Astrocyte (in vitro differentiated cells and primary cell): ENCODE data around the gene FAM241B. TPM values are rescaled to one million over a fixed set of nuclear protein-coding genes. Genes with fewer than 3 reads are reported as not detected.

ENCODE experiments used
- DNase-seq: peaks from one replicate; pipeline ENCODE4 v3.0.0-alpha.2; 2010; ENCODE audit warnings: low read depth
- FAIRE-seq: peaks from 2 replicates; lab custom pipeline; 2011; peaks lifted over from hg19 to GRCh38; lab: Jason Lieb, UNC
- H2AFZ ChIP-seq: 2 replicates; pipeline ENCODE4 v1.6.0; 2012; ENCODE audit warnings: low read depth, low read length, inconsistent platforms
- H3K27ac ChIP-seq: 2 replicates; pipeline ENCODE4 v1.5.1; 2011; ENCODE audit warnings: low read depth, low read length, inconsistent platforms
- H3K27me3 ChIP-seq: 2 replicates; pipeline ENCODE4 v1.6.0; 2011; ENCODE audit warnings: low read length, inconsistent platforms; ENCODE audit not compliant: insufficient read depth
- H3K36me3 ChIP-seq: 2 replicates; pipeline ENCODE4 v1.5.1; 2011; ENCODE audit warnings: low read length, inconsistent platforms; ENCODE audit not compliant: insufficient read depth
- H3K4me1 ChIP-seq: 2 replicates; pipeline ENCODE4 v1.5.1; 2011; ENCODE audit warnings: low read length, inconsistent platforms; ENCODE audit not compliant: insufficient read depth
- H3K4me2 ChIP-seq: 2 replicates; pipeline ENCODE4 v1.6.0; 2012; ENCODE audit warnings: low read length, inconsistent platforms
- H3K4me3 ChIP-seq: 2 replicates; pipeline ENCODE4 v1.5.1; 2011; ENCODE audit warnings: low read depth, mild to moderate bottlenecking, low read length, inconsistent platforms; ENCODE audit not compliant: insufficient read depth
- H3K79me2 ChIP-seq: 2 replicates; pipeline ENCODE4 v1.6.0; 2012; ENCODE audit warnings: mild to moderate bottlenecking, low read length, inconsistent platforms; ENCODE audit not compliant: insufficient read depth
- H3K9ac ChIP-seq: 2 replicates; pipeline ENCODE4 v1.6.0; 2012; ENCODE audit warnings: mild to moderate bottlenecking, low read length, inconsistent platforms
- H3K9me3 ChIP-seq: 2 replicates; pipeline ENCODE4 v1.5.1; 2012; ENCODE audit warnings: low read depth, mild to moderate bottlenecking, low read length, inconsistent platforms; ENCODE audit not compliant: insufficient read depth
- H4K20me1 ChIP-seq: 2 replicates; pipeline ENCODE4 v1.6.0; 2012; ENCODE audit warnings: low read length, inconsistent platforms; ENCODE audit not compliant: insufficient read depth
- H3K27ac Mint-ChIP-seq: one replicate; pipeline ENCODE4 v1.8.0; 2021; ENCODE audit warnings: mild to moderate bottlenecking, mixed read lengths; ENCODE audit not compliant: unreplicated experiment
- H3K27me3 Mint-ChIP-seq: one replicate; pipeline ENCODE4 v1.8.0; 2021; ENCODE audit warnings: low read depth, mixed read lengths; ENCODE audit not compliant: unreplicated experiment
- H3K36me3 Mint-ChIP-seq: one replicate; pipeline ENCODE4 v1.8.0; 2021; ENCODE audit warnings: low read depth, mixed read lengths; ENCODE audit not compliant: unreplicated experiment
- H3K4me1 Mint-ChIP-seq: one replicate; pipeline ENCODE4 v1.8.0; 2021; ENCODE audit warnings: low read depth, mixed read lengths; ENCODE audit not compliant: unreplicated experiment
- H3K4me3 Mint-ChIP-seq: one replicate; pipeline ENCODE4 v1.8.0; 2021; ENCODE audit warnings: mild to moderate bottlenecking, moderate library complexity, mixed read lengths; ENCODE audit not compliant: unreplicated experiment
- H3K9me3 Mint-ChIP-seq: one replicate; pipeline ENCODE4 v1.8.0; 2021; ENCODE audit warnings: mild to moderate bottlenecking, mixed read lengths; ENCODE audit not compliant: unreplicated experiment
- CTCF ChIP-seq: IDR thresholded peaks from 2 replicates; pipeline ENCODE4 v1.5.1; 2011; ENCODE audit warnings: low read depth, mild to moderate bottlenecking, inconsistent platforms, low read length, moderate library complexity; ENCODE audit not compliant: insufficient read depth
- EZH2 ChIP-seq: IDR thresholded peaks from 2 replicates; pipeline ENCODE4 v1.6.1; 2012; ENCODE audit warnings: mild to moderate bottlenecking, low read length, inconsistent platforms; ENCODE audit not compliant: insufficient read depth
- total RNA-seq: library from RNA; stranded (reverse); gene quantifications from 2 replicates; pipeline ENCODE4 v1.2.1, GENCODE V29; 2021

FAM241B gene
- total RNA-seq, 1 donor from 2014 or later = 4.4 TPM

DNA sequence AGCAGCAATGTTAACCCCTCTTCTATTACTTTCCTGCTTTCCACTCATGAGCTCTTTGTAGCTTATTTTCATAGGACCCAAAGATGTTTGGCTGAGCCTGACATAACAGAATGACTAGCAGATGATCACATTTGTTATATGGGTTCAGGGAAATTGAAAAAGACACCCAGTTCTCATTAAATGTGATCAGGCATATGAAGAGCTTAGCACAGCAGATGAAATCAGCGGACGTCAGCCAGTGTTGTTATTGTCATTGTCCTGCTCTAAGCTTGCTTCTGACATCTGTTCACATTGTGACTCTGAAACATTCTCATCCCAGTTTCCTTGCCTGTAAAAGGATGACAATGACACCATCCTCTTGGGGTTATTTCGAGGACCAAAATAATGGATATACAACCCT, 43.5 kb downstream of the FAM241B start:
- Mint-ChIP-seq H3K27me3 (peaks cover 54% of the 10 kb centered on the region), H3K9me3 (peaks cover 8% of the 10 kb centered on the region), H3K27ac (no peak overlapping the region), H3K36me3 (no peaks in the 10 kb centered on the region), H3K4me3 (no peak overlapping the region), H3K4me1 (peaks cover under 1% of the 10 kb centered on the region)
- no peak overlapping the region for H3K9ac ChIP-seq
- TF ChIP-seq CTCF (no peak), EZH2 (no peak)
- no peak for DNase-seq
- H3K36me3 ChIP-seq = no peaks in the 10 kb centered on the region
- H3K4me3 ChIP-seq = no peak overlapping the region
- H3K9me3 ChIP-seq = no peaks in the 10 kb centered on the region
- no peaks in the 10 kb centered on the region for H3K79me2 ChIP-seq
- H2AFZ ChIP-seq = no peak overlapping the region
- H3K4me2 ChIP-seq = no peak overlapping the region
- peaks cover 4% of the 10 kb centered on the region for H3K4me1 ChIP-seq
- no peak for FAIRE-seq
- H3K27me3 ChIP-seq = peaks cover 52% of the 10 kb centered on the region
- no peaks in the 10 kb centered on the region for H4K20me1 ChIP-seq
- H3K27ac ChIP-seq = no peak overlapping the region

- no peak for FAIRE-seq
- Mint-ChIP-seq H3K4me1 (no peaks in the 10 kb centered on the region), H3K36me3 (no peaks in the 10 kb centered on the region), H3K4me3 (no peak overlapping the region), H3K27me3 (peaks cover 51% of the 10 kb centered on the region), H3K9me3 (peaks cover 10% of the 10 kb centered on the region), H3K27ac (no peak overlapping the region)
- Histone ChIP-seq H4K20me1 (no peaks in the 10 kb centered on the region), H3K27ac (no peak overlapping the region), H3K4me2 (no peak overlapping the region), H3K36me3 (no peaks in the 10 kb centered on the region), H3K4me3 (no peak overlapping the region), H3K79me2 (no peaks in the 10 kb centered on the region), H2AFZ (no peak overlapping the region), H3K9me3 (no peaks in the 10 kb centered on the region), H3K27me3 (peaks cover 53% of the 10 kb centered on the region), H3K4me1 (peaks cover 2% of the 10 kb centered on the region), H3K9ac (no peak overlapping the region)
- TF ChIP-seq EZH2 = no peak
- DNase-seq = no peak
Measured at GRCh38 chr10:69674786-69675185, 44.7 kb downstream of the FAM241B start.

GRCh38 chr10:69676301-69676700, 46.3 kb downstream of the FAM241B start:
- no peak overlapping the region for H3K27ac ChIP-seq
- Mint-ChIP-seq H3K27me3 (peaks cover 55% of the 10 kb centered on the region), H3K4me3 (no peak overlapping the region), H3K27ac (no peak overlapping the region), H3K4me1 (peaks cover 2% of the 10 kb centered on the region), H3K9me3 (peaks cover 7% of the 10 kb centered on the region), H3K36me3 (no peaks in the 10 kb centered on the region)
- H3K4me1 ChIP-seq = peaks cover 3% of the 10 kb centered on the region
- FAIRE-seq (no peak), DNase-seq (no peak)
- no peaks in the 10 kb centered on the region for H4K20me1 ChIP-seq
- H3K9me3 ChIP-seq = no peaks in the 10 kb centered on the region
- H2AFZ ChIP-seq = no peak overlapping the region
- TF ChIP-seq EZH2 (no peak), CTCF (no peak)
- H3K4me3 ChIP-seq = no peak overlapping the region
- H3K9ac ChIP-seq = no peak overlapping the region
- no peaks in the 10 kb centered on the region for H3K36me3 ChIP-seq
- H3K4me2 ChIP-seq = no peak overlapping the region
- peaks cover 60% of the 10 kb centered on the region for H3K27me3 ChIP-seq
- H3K79me2 ChIP-seq = no peaks in the 10 kb centered on the region
